DMS153 (cell line): Measurements from ENCODE around the gene PGA3.
"Not testable (repeated sequence)": the region's sequence is repeated elsewhere in the genome, so short reads cannot be mapped to it uniquely, and the experiment has no call there.

Source experiments
- DNase-seq: peaks from one replicate; lab custom pipeline; 2025; lab: John Stamatoyannopoulos, UW

The PGA3 gene

DNA sequence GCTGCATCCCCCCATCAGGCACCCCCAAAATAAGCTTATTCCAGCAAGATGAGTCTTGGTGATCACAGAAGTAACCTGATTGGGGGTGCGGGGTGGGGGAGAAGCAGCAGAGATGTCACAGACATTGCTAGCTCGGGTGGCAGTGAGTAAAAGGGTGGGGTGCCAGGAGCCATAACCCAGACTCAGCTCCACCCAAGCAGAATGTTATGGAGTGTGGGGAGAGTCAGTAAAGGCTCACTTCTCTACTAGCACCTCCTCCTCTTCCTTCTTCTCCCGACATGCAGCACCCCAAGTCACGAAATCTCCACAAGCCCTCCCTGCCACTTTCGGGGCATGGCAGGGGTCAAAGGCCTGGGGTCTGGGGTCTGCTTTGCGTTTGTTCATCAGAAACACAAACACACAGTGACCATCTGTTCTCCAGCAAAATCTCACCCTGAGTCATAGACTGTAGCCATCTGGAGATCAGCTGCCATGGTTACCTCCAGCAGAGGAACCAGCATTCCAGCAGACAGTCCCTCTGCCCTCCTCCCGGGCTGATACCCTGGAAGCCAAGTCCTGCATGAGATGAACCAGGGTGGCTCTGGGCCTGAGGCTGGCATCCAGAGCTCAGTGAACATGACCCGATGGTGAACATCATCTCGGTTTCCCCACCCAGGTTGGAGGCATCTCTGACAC is 4.5 kb downstream of the PGA3 start:
- not testable (repeated sequence) for DNase-seq

DNA sequence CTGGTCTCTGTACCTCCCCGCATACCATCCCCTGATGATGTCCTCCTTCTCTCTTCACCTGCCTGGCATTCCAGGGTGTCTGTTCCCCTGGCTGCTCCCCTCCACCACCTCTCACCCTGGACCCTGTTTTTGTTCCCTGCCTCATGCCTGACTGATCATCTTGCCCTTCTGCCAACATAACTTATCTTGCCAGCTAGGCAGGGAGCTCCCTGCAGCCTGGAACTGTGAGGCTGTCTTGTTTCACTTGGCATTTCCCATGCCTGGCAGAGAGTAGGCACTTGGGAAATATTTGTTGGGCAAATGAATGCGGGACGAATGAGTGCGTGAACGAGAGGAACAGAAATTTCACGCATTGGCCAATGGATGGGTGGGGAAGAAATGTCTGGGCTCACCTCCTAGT is 7.3 kb downstream of the PGA3 start:
- DNase-seq = not testable (repeated sequence)

DNA sequence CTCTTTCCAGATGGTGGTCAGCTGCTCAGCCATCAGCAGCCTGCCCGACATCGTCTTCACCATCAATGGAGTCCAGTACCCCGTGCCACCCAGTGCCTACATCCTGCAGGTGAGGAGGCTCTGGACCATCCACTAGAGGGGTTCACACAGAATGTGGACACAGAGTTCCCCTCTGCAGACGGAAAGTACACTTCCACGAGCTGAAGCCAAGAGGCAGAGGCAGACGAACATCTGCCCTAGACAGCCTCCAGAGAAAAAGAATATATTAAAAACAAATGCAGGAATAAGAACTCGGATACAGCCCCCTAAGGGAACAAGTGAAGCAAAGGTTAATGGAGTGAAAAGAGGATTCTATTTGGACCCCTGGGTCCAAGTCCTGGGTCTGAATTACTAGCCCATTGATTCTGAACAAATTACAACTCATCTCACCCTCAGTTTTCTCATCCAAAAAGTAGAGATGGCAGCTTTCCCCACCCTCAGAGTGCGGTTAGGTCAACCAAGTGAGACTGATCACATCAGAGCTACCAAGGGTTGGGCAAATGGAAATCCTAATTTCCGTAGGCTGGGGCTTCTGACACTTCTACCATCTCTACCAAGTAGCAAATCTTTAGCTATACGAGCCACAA is 8.1 kb downstream of the PGA3 start:
- DNase-seq = not testable (repeated sequence)

DNA sequence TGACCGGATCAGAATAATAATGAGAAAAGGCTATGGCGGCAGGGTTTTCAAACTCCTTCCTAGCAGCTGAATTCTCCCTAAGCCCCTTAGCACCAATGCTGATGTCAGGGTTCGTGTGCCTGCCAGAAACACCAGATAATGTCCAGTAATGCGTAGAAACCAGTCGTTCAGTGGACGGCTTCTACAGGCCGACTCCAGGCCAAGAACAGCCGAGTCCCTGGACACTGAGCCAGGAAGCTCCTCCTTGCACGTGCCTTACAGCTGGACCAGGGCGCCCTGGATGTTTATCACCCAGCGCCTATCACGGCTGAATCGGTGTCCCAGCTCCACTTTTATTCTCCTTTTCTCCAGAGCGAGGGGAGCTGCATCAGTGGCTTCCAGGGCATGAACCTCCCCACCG is 8.9 kb downstream of the PGA3 start:
- not testable (repeated sequence) for DNase-seq

DNA sequence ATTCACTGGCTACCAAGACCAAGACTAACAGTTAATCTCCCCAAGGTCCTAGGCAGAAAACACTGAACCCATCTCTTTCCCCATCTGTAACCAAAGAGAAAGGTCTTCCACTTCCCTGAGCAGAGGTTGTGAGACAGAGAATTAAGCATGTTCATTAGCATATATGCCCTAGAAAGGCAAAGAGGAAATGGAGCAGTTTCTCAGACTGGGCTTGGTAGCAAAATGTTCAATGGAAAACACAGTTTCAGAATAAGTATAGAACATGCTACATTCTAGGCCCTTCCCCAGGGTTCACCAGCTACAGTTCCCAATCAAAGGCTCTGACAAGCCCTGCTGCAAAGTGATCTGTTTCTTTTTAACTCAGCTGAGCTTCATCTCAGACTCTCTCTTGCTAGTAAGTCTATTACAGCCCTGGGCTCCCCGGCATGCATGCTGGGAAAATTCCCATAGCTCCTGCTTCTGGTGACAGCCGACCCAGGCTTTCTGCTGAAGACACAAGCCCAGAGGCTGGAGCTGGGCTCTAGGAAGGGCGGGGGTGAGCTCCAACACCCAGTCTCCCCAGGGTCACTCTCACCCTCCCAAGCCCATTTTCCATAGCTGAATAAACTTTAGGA is 10.5 kb downstream of the PGA3 start:
- not testable (repeated sequence) for DNase-seq

DNA sequence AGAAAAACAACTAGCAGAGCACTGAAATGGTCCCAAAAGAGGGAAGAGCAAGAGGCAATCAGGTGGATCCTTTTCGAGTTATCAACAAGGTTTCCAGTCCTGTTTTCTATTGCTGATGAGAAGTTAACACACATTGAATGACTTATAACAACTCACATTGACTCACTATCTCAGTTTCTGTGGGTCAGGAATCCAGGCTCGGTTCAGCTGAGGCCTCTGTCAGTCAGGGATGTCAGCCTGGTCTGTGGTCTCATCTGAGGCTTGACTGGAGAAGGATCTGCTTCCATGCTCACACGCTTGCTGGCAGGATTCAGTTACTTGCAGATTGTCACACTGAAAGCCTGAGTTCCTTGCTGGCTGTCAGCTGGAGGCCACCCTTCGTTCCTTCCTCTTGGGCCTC is 15.0 kb downstream of the PGA3 start:
- not testable (repeated sequence) for DNase-seq

DNA sequence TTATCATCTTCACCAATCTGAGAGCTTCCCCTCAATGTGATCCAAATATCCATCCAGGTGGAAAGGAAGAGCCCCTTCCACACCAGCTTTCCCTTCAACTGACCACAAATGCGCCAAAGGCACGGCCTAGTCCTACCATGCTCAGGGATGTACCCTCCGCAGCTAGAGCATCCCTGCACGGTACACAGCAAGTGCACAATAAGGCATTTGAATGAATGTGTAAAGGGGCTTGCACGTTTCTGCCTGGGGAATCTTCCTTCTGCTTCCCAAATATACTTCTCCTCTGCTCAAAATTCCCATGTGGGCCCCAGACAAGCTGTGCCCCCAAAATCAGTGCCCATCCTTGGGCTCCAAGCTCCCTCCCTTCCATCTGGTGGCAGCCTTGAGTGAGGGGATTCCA is 15.7 kb downstream of the PGA3 start:
- DNase-seq = not testable (repeated sequence)

DNA sequence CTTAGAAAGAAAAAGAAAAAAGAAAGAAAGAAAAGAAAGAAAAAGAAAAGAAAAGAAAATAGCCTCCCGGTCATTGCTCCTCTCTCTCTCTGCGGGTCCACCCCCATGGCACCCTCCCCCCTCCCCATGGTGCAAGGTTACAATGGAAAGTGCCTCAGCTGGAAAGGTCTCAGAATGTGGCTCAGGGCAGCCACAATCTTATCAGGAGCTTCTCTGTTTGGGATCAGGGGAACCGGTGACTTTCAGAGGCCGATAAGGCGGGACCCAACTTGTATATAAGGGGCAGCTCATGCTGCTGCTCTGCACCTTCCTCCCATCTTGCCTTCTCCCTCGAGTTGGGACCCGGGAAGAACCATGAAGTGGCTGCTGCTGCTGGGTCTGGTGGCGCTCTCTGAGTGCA is 18.7 kb downstream of the PGA3 start, which contains the start of gene PGA4:
PGA4 (plus strand) TSS at position 301 of the 400 bp plus-strand sequence; CDS start at position 355, 54 bp downstream.
- DNase-seq = not testable (repeated sequence)

DNA sequence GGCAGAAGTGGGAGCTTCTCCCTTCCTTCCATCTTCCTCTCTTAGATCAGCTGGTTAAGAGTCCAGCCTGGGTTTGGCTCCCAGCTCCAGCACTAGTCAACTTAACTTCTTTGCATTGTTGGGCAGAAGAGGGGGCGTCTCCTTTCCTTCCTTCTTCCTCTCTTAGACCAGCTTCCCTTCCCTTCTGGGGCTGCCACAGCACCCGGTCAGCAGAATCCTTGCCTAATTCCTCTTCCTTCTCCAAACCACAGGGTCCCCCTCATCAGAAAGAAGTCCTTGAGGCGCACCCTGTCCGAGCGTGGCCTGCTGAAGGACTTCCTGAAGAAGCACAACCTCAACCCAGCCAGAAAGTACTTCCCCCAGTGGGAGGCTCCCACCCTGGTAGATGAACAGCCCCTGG is 19.4 kb downstream of the PGA3 start:
- DNase-seq = not testable (repeated sequence)

DNA sequence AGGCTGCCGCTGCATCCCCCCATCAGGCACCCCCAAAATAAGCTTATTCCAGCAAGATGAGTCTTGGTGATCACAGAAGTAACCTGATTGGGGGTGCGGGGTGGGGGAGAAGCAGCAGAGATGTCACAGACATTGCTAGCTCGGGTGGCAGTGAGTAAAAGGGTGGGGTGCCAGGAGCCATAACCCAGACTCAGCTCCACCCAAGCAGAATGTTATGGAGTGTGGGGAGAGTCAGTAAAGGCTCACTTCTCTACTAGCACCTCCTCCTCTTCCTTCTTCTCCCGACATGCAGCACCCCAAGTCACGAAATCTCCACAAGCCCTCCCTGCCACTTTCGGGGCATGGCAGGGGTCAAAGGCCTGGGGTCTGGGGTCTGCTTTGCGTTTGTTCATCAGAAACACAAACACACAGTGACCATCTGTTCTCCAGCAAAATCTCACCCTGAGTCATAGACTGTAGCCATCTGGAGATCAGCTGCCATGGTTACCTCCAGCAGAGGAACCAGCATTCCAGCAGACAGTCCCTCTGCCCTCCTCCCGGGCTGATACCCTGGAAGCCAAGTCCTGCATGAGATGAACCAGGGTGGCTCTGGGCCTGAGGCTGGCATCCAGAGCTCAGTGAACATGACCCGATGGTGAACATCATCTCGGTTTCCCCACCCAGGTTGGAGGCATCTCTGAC is 23.3 kb downstream of the PGA3 start:
- not testable (repeated sequence) for DNase-seq

DNA sequence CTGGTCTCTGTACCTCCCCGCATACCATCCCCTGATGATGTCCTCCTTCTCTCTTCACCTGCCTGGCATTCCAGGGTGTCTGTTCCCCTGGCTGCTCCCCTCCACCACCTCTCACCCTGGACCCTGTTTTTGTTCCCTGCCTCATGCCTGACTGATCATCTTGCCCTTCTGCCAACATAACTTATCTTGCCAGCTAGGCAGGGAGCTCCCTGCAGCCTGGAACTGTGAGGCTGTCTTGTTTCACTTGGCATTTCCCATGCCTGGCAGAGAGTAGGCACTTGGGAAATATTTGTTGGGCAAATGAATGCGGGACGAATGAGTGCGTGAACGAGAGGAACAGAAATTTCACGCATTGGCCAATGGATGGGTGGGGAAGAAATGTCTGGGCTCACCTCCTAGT is 26.1 kb downstream of the PGA3 start:
- not testable (repeated sequence) for DNase-seq

DNA sequence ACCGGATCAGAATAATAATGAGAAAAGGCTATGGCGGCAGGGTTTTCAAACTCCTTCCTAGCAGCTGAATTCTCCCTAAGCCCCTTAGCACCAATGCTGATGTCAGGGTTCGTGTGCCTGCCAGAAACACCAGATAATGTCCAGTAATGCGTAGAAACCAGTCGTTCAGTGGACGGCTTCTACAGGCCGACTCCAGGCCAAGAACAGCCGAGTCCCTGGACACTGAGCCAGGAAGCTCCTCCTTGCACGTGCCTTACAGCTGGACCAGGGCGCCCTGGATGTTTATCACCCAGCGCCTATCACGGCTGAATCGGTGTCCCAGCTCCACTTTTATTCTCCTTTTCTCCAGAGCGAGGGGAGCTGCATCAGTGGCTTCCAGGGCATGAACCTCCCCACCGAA is 27.7 kb downstream of the PGA3 start:
- not testable (repeated sequence) for DNase-seq

DNA sequence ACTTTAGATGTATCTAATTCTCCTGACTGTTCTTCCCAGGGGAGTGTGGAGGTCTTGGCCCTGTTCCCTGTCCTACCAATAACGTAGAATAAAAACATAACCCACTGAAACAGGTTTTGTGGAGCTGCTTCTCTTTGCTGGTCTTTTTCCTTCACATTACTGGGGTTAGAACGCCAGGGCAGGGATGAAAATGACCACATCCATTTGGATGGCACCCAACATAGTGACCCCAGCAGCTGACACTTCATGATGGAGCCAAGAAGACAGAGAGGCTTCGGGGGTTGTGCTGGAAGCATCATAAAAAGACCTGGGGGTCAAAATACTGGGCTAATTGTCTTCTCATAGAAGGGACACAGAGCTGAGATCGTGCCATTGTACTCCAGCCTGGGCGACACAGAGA is 28.3 kb downstream of the PGA3 start:
- not testable (repeated sequence) for DNase-seq

DNA sequence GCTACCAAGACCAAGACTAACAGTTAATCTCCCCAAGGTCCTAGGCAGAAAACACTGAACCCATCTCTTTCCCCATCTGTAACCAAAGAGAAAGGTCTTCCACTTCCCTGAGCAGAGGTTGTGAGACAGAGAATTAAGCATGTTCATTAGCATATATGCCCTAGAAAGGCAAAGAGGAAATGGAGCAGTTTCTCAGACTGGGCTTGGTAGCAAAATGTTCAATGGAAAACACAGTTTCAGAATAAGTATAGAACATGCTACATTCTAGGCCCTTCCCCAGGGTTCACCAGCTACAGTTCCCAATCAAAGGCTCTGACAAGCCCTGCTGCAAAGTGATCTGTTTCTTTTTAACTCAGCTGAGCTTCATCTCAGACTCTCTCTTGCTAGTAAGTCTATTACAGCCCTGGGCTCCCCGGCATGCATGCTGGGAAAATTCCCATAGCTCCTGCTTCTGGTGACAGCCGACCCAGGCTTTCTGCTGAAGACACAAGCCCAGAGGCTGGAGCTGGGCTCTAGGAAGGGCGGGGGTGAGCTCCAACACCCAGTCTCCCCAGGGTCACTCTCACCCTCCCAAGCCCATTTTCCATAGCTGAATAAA is 29.3 kb downstream of the PGA3 start:
- not testable (repeated sequence) for DNase-seq

DNA sequence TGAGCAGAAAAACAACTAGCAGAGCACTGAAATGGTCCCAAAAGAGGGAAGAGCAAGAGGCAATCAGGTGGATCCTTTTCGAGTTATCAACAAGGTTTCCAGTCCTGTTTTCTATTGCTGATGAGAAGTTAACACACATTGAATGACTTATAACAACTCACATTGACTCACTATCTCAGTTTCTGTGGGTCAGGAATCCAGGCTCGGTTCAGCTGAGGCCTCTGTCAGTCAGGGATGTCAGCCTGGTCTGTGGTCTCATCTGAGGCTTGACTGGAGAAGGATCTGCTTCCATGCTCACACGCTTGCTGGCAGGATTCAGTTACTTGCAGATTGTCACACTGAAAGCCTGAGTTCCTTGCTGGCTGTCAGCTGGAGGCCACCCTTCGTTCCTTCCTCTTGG is 33.8 kb downstream of the PGA3 start:
- not testable (repeated sequence) for DNase-seq

DNA sequence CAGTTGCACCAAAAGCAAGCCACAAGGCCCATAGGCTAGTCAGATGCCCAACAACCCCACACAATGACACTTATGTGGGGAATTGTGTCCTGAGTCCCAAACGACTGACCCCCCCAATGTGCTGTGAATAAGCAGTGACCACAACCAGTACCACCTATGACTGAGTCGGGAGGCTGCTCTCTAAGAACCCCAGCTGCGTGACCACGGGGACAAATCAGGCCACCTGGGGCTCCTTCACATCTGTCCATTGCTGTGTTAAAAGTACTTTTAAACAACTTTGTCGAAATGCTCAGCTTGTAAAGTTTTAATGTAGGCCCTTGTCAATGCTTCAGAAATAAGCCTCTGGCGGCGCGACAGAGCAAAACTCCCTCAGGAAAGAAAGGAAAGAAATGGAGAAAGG is 37.0 kb downstream of the PGA3 start:
- DNase-seq = not testable (repeated sequence)

DNA sequence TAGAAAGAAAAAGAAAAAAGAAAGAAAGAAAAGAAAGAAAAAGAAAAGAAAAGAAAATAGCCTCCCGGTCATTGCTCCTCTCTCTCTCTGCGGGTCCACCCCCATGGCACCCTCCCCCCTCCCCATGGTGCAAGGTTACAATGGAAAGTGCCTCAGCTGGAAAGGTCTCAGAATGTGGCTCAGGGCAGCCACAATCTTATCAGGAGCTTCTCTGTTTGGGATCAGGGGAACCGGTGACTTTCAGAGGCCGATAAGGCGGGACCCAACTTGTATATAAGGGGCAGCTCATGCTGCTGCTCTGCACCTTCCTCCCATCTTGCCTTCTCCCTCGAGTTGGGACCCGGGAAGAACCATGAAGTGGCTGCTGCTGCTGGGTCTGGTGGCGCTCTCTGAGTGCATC is 37.6 kb downstream of the PGA3 start, which contains the start of gene PGA5:
PGA5 (plus strand) TSS at position 301 of the 400 bp plus-strand sequence; CDS start at position 353, 52 bp downstream.
- DNase-seq = not testable (repeated sequence)

DNA sequence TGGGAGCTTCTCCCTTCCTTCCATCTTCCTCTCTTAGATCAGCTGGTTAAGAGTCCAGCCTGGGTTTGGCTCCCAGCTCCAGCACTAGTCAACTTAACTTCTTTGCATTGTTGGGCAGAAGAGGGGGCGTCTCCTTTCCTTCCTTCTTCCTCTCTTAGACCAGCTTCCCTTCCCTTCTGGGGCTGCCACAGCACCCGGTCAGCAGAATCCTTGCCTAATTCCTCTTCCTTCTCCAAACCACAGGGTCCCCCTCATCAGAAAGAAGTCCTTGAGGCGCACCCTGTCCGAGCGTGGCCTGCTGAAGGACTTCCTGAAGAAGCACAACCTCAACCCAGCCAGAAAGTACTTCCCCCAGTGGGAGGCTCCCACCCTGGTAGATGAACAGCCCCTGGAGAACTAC is 38.2 kb downstream of the PGA3 start:
- DNase-seq = not testable (repeated sequence)

DNA sequence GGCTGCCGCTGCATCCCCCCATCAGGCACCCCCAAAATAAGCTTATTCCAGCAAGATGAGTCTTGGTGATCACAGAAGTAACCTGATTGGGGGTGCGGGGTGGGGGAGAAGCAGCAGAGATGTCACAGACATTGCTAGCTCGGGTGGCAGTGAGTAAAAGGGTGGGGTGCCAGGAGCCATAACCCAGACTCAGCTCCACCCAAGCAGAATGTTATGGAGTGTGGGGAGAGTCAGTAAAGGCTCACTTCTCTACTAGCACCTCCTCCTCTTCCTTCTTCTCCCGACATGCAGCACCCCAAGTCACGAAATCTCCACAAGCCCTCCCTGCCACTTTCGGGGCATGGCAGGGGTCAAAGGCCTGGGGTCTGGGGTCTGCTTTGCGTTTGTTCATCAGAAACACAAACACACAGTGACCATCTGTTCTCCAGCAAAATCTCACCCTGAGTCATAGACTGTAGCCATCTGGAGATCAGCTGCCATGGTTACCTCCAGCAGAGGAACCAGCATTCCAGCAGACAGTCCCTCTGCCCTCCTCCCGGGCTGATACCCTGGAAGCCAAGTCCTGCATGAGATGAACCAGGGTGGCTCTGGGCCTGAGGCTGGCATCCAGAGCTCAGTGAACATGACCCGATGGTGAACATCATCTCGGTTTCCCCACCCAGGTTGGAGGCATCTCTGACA is 42.1 kb downstream of the PGA3 start:
- DNase-seq = not testable (repeated sequence)

DNA sequence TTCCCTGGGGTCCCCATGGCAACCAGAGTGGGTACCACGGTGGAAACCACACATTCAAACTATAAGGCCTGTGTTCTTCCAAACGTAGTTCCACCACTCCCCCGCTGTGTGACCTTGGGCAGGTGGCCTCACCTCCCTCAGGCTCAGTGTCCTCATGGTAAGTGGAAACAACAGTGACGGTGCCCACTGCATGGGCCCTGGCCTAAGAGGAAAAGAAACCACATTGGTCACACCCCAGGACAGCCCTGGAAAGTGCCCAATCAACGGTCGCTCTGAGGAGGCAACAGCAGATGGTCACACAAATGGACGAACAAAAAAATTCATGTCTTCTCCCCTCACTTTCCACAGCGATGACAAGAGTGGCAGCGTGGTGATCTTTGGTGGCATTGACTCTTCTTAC is 44.8 kb downstream of the PGA3 start:
- DNase-seq = not testable (repeated sequence)

DNA sequence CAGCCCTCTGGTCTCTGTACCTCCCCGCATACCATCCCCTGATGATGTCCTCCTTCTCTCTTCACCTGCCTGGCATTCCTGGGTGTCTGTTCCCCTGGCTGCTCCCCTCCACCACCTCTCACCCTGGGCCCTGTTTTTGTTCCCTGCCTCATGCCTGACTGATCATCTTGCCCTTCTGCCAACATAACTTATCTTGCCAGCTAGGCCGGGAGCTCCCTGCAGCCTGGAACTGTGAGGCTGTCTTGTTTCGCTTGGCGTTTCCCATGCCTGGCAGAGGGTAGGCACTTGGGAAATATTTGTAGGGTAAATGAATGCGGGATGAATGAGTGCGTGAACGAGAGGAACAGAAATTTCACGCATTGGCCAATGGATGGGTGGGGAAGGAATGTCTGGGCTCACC is 45.9 kb downstream of the PGA3 start:
- DNase-seq = not testable (repeated sequence)
